HL-60/S4 treated with phorbol 12-myristate 13-acetate at 8.2 ng/mL for 4 days and 3 days (cell line): ENCODE results near the gene CHAD.

Source experiments
- in situ Hi-C: fragments of 300-500 bp; cut with MboI; formaldehyde crosslinking; loops from 2 replicates; pipeline ENCODE4 v1.15.0; 2022; ENCODE audit warnings: low sequenced_read_pairs

The CHAD gene

GRCh38 chr17:50458701-50459676 lies 9.7 kb downstream of the CHAD start:
- in situ Hi-C loops, result no loop called here

GRCh38 chr17:50458270-50458669 lies 10.4 kb downstream of the CHAD start:
- in situ Hi-C loops, result no loop called here

GRCh38 chr17:50457621-50458020 lies 11.1 kb downstream of the CHAD start:
- in situ Hi-C loops, result no loop called here

GRCh38 chr17:50453901-50454300 lies 14.8 kb downstream of the CHAD start:
- in situ Hi-C loops, result no loop called here

GRCh38 chr17:50452630-50453300 lies 15.9 kb downstream of the CHAD start:
- in situ Hi-C loops, result no loop called here

GRCh38 chr17:50451943-50452629 lies 16.6 kb downstream of the CHAD start:
- in situ Hi-C loops, result no loop called here

- in situ Hi-C loops, result no loop called here
These were observed 20.0 kb downstream of the CHAD start for GRCh38 chr17:50448643-50449042.

GRCh38 chr17:50447870-50448595 lies 20.6 kb downstream of the CHAD start:
- in situ Hi-C loops, result no loop called here

GRCh38 chr17:50445730-50446325 lies 22.9 kb downstream of the CHAD start:
- in situ Hi-C loops, result no loop called here

GRCh38 chr17:50444841-50445715 lies 23.6 kb downstream of the CHAD start:
- in situ Hi-C loops, result no loop called here

- in situ Hi-C loops, result no loop called here
These were observed 25.1 kb downstream of the CHAD start for GRCh38 chr17:50443505-50443974.

GRCh38 chr17:50440838-50441829 lies 27.5 kb downstream of the CHAD start:
- in situ Hi-C loops, result no loop called here

GRCh38 chr17:50440172-50440837 lies 28.4 kb downstream of the CHAD start:
- in situ Hi-C loops, result no loop called here

GRCh38 chr17:50439008-50439407 lies 29.7 kb downstream of the CHAD start:
- in situ Hi-C loops, result no loop called here

- in situ Hi-C loops, result no loop called here
These were observed 31.3 kb downstream of the CHAD start for GRCh38 chr17:50437409-50437808.

GRCh38 chr17:50432125-50432762 lies 36.4 kb downstream of the CHAD start:
- in situ Hi-C loops, result no loop called here
